ENCODE results near the gene UMAD1. TPM values are rescaled to one million over a fixed set of nuclear protein-coding genes. Genes with fewer than 3 reads are reported as not detected.
"Not testable (repeated sequence)": the region's sequence is repeated elsewhere in the genome, so short reads cannot be mapped to it uniquely, and the experiment has no call there.

Gene UMAD1
- total and polyA plus RNA-seq, 2 of the 13 experiments (the other 11 are each of a cell fraction or from before 2014, with no cell fraction given): 16.8 to 17.6 TPM

DNA sequence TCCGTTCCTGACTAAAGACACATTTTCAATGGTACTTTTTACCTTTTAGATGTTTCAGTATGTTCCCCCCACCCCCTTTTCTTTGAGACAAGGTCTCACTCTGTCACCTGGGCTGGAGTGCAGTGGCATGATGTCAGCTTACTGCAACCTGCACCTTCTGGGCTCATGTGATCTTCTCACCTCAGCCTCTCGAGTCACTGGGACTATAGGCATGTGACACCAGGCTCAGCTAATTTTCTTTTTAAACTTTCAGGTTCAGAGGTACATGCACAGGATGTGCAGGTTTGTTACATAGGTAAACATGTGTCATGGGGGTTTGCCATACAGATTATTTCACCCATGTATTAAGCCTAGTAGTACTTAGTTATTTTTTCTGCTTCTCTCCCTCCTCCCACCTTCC lies 177.2 kb downstream of the UMAD1 start:
- Histone ChIP-seq H3K36me3 (replicated peaks in 1 of 2; ENCODE audit: control insufficient read depth in 1 of 2, insufficient read depth in 2 of 2, low read length in 2 of 2) (no peaks in the 10 kb centered on the region), H3K4me2 (ENCODE audit: low read depth, low read length) (no peak overlapping the region), H3K27me3 (ENCODE audit: control insufficient read depth in 1 of 2, insufficient read depth in 2 of 2, low read length in 2 of 2) (no peaks in the 10 kb centered on the region), H3K27ac (ENCODE audit: extremely low read length, insufficient read depth, low read length) (no peak overlapping the region), H4K20me1 (ENCODE audit: insufficient read depth, low read length) (no peaks in the 10 kb centered on the region), H3K4me1 (ENCODE audit: insufficient read depth, low read length) (peaks cover 11% of the 10 kb centered on the region), H3K9me3 (ENCODE audit: low read length) (no peaks in the 10 kb centered on the region), H2AFZ (ENCODE audit: low read length) (no peak overlapping the region), H3K4me3 (replicated peaks in 1 of 3; ENCODE audit: insufficient read depth in 1 of 3, low read depth in 2 of 3, low read length in 3 of 3) (no peak overlapping the region), H3K9ac (ENCODE audit: insufficient read depth, low read depth, low read length) (no peak overlapping the region), H3K79me2 (ENCODE audit: insufficient read depth, low read length) (no peaks in the 10 kb centered on the region)
- ChIA-PET POLR2A (no interaction called here), CTCF (ENCODE audit: low intra/inter-chr PET ratio, low total read pairs) (no interaction called here)
- intact Hi-C loops (cut with micrococcal nuclease; ENCODE audit: unreplicated experiment) (no loop called here), in situ Hi-C loops (cut with HindIII; ENCODE audit: extremely low pct_ligation_motif_present, low pct_unique_long_range_greater_than_20kb) (no loop called here)
- no peak for DNase-seq (ENCODE audit: low spot score)
- FAIRE-seq: no peak
- BruUV-seq (replicated peaks): no TSS peak
- TF ChIP-seq ZSCAN5A (CRISPR knock-in tag; IDR thresholded peaks at IDR 0.05; ENCODE audit: borderline replicate concordance) (no peak), GATAD2A (CRISPR knock-in tag; IDR thresholded peaks at IDR 0.05) (no peak), ZSCAN29 (CRISPR knock-in tag; conservative IDR thresholded peaks at IDR 0.05) (no peak), ZNF432 (CRISPR knock-in tag; IDR thresholded peaks at IDR 0.05; ENCODE audit: borderline replicate concordance) (no peak), STAG1 (CRISPR knock-in tag; IDR thresholded peaks at IDR 0.05) (no peak), DZIP1 (CRISPR knock-in tag; IDR thresholded peaks at IDR 0.05) (no peak), ELF3 (CRISPR knock-in tag; IDR thresholded peaks at IDR 0.05) (no peak), ZNF441 (CRISPR knock-in tag; IDR thresholded peaks at IDR 0.05; ENCODE audit: borderline replicate concordance) (no peak)
- 87% methylated on average over 2 of the region's 2 CpGs for WGBS (ENCODE audit: low lambda C conversion rate)
- ATAC-seq: no peak

- not testable (repeated sequence) for FAIRE-seq; BruUV-seq (replicated peaks)
Measured at GRCh38 chr7:7818179-7818578, 177.6 kb downstream of the UMAD1 start.

More at GRCh38 chr7:7818179-7818578, 177.6 kb downstream of the UMAD1 start:
- H3K36me3 ChIP-seq (replicated peaks in 1 of 2; ENCODE audit: control insufficient read depth in 1 of 2, insufficient read depth in 2 of 2, low read length in 2 of 2); H3K27ac ChIP-seq (ENCODE audit: extremely low read length, insufficient read depth, low read length); H4K20me1 ChIP-seq (ENCODE audit: insufficient read depth, low read length); intact Hi-C loops (cut with micrococcal nuclease; ENCODE audit: unreplicated experiment); ATAC-seq; POLR2A ChIA-PET; H3K4me2 ChIP-seq (ENCODE audit: low read depth, low read length); CTCF ChIA-PET (ENCODE audit: low intra/inter-chr PET ratio, low total read pairs); H3K79me2 ChIP-seq (ENCODE audit: insufficient read depth, low read length); in situ Hi-C loops (cut with HindIII; ENCODE audit: extremely low pct_ligation_motif_present, low pct_unique_long_range_greater_than_20kb); H3K27me3 ChIP-seq (ENCODE audit: control insufficient read depth in 1 of 2, insufficient read depth in 2 of 2, low read length in 2 of 2); DNase-seq (ENCODE audit: low spot score); H2AFZ ChIP-seq (ENCODE audit: low read length); H3K9me3 ChIP-seq (ENCODE audit: low read length); H3K9ac ChIP-seq (ENCODE audit: insufficient read depth, low read depth, low read length); H3K4me3 ChIP-seq (replicated peaks in 1 of 3; ENCODE audit: insufficient read depth in 1 of 3, low read depth in 2 of 3, low read length in 3 of 3): not testable (repeated sequence)
- peaks cover 11% of the 10 kb centered on the region for H3K4me1 ChIP-seq (ENCODE audit: insufficient read depth, low read length)
- 97% methylated on average over 2 of the region's 2 CpGs for WGBS (ENCODE audit: low lambda C conversion rate)
